GM18870 (cell line): ENCODE results near the gene RFXANK.
"Not testable (repeated sequence)": the region's sequence is repeated elsewhere in the genome, so short reads cannot be mapped to it uniquely, and the experiment has no call there.

ENCODE experiments used
- ATAC-seq: cut with Tn5 transposase; IDR thresholded peaks from one replicate; pipeline ENCODE4 v1.9.1; 2021; ENCODE audit warnings: moderate library complexity; ENCODE audit not compliant: unreplicated experiment

The RFXANK gene

DNA sequence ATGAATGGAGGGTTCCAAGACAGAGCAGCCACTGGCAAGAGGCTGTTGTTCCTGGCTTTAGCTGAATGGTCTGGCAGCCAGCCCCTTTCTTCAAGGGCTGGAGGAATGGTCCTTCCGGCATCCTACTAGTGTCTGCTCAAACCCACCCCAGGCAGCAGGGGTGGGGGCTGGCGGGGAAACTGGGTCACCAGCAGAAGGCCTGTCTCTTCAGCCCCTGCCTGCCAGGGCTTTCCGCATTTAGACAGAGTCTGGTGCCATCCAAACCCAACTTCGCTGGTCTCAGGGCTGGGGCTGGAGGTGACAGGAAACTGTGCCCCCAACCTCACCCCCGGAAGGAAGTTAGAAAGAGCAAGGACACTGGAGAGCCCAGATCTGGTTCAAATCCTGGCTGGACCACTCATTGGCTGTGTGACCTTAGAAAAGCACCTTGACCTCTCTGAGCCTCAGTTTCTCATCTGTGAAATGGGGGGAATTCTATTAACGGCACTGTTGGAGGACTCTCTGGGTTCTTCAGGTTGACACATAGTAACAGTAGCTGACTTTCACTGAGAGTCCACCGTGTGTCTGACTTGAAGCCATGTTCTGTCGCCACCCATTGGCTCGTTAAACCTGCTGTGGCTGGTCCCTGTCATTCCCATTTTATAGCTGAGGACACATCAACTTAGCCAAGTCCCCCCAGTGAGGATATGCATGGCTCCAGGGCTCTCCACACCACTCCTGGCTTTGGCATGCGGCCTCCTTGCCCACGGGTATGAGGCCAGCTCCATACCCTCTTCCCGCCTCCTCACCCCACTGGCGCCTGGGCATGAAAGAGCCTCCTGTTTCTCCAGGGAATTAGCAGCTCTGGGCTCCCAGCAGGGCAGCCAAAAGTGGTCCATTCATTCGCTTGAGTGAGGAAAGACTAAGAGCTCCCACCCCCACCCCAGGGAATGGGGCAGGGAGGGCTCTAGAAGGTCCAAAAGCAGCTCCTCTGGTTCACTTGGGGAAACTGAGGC, 13.7 kb downstream of the RFXANK start:
- no peak for ATAC-seq

DNA sequence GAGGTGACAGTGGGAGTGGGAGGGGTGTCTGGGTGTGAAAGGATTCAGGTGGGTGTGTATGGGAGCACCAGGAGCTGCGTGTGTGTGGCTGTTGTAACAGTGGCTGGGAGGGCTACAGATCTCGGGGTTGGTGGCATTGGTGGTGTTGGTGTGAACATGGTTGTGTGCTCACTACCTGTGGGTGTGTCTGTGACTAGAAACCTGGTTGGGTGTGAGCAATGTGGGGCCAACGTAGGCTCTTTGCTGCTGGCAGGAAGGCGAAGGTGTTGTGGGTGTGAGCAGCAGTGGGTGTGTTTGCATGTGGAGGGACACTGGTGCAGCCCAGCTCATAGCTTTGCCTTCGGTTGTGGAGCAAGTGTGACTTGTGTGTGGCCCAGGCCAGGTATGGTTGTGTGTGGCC, 14.9 kb downstream of the RFXANK start:
- no peak for ATAC-seq

DNA sequence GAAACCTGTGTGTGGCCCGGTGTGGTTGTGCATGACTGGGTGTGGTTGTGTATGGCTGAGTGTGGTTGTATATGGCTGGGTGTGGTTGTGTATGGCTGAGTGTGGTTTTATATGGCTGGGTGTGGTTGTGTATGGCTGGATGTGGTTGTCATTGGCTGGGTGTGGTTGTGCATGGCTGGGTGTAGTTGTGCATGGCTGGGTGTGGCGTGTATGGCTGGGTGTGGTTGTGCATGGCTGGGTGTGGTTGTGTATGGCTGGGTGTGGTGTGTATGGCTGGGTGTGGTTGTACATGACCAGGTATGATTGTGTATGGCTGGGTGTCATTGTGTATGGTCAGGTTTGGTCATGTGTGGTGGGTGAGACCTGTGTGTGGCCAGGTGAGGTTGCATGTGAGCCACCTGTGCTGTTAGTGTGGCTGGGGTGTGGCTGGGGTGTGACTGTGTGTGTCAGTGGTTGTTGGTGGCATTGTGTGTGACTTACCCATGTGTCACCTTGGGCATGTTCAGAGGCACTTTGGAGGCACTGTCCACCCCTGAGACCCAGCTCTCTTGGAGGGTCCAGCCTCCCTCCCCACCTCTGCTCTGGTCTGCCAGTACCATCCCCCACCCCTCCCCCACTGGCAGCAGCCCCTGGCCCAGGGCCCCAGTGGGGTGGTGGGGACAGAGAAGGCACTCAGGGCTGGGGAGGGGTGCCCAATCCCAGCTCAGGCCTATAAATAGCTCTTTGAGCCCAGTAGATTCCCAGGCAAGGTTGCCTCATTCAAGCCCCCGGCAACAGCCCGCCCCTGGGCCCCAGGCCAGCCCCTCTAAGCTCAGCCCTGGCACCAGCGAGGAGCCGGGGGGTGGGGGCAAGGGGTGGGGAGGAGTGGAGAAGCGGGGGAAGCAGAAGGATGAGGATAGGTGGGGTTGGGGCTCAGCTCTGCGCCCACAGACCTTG, 15.8 kb downstream of the RFXANK start:
- no peak for ATAC-seq

DNA sequence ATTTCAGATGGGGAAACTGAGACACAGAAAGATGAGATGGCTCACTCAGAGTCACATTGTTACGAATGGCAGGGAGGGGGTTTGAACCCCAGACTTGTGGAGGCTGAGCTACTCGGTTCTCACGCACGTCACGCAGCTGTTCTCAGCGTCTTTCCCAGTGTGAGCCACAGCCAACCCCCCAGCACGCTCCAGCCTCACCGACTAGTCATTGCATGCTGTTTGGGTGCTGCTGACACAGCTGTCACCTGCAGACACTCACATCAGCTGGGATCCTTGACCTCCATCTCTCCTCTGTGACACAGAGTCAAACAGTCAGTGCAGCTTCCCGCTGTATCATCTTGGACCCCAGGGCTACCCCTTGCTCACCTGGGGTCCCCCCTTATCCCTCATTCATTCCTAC, 17.3 kb downstream of the RFXANK start:
- no peak for ATAC-seq

DNA sequence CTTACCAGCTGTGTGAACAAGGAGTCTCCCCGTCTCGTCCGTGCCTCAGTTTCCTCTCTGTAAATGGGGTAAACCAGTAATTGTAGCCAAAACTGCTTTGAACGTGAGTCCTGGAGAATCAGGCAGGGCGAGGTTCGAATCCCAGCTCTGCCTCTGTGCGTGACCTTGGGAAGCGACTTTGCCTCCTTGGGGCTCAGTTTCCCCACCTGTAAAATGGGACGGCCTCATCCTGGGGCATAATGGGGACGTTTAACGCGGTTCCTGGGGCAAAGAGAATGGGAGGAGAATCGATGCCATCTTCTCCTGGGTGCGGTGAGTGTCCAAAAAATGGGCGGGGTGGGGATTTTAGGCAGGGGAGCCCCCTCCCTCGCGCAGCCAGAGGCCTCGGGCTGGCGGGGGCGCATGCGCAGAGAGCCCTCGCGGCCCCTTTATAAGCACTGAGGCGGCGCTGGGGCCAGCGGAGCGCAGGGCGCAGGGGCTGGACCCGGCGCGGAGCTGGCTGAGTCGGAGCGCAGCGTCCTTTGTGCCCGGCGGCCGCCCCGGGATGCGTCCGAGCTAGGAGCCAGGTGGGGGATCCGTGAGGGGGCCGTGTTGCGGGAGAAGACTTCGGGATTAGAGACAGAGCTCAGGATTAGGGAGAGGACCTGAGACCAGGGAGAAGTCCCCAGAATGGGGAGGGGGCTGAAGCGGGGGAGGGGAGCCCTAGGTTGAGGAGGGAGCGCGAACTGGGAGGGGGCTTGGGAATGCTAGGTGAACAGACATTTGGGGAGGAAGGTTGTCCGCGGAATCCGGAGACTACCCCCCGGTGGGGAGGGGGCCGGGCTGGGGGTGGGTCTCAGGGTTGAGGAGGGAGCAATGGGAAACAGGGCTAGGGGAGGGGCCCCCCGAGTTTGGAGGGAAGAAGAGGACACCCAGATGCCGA, 19.7 kb downstream of the RFXANK start, which contains the start of gene NCAN:
Gene NCAN, plus strand, starts transcription at position 460 of the 922 bp plus-strand sequence. CDS start 4,996 bp downstream, outside the sequence.
- no peak for ATAC-seq

DNA sequence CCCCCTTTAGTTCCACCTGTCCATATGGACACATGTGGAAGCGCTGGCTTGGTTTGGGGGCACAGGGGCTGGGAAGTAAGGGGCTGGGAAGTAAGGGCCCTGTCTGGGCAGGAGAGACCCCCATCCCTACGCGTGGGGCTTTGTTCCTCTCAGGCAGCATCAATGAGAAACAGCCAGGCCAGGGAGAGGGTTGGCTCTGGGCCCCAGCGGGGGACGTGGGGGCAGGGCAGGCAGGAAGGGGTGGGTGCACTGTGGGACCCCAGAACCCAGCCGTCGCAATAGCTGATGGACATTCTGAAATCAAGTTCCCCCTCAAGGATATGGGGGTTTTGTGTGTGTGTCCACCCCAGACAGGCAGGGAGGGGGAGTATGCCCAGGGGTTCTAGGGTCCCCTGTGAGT, 20.9 kb downstream of the RFXANK start:
- no peak for ATAC-seq

DNA sequence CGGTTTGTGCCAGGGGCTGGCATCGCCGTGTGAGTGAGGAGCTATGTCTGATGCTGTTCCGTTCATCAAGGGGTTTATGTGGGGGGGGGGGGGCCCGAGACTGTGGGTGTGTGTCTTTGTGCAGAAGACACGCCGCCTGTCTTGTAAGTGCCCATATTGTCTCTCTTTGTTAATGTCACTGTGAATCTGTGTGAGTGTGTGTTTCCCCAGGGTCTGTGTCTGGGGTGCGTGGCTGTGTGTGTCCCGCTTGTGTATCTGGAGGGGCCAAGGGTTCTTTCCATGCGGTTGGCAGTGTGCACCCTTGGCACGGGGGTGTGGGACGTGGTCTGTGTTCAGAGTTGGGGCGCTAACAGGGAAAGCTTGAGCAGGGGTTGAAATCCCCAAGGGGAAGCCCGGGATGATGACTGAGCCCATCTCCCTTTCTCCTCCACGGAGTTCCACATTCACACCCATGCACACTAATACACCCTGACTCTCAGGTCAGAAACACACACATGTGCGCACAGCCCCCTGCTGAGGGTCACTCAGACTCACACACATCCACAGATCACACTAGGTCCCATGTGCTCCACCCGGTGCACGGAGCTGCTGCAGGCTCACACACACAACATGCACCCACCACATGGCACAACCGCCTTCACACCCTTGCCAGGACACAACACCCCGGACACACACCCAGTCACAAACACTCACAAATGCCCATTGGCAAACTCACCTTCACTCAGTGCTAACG, 21.5 kb downstream of the RFXANK start:
- no peak for ATAC-seq

DNA sequence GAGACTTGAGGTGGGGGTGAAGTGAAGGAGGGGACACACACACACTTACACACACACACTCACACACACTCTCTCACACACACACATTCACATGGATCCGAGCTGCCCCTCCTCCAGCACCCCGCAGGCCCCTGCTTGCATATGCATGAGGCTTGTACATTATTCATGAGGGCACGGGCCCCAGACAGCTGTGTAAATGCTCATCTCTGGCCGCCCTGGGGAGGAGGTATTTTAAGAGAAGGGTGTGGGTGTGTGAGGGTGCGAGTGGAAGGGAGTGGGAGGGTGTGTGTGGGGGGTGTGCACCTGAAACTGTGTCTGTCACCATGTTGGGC, 22.1 kb downstream of the RFXANK start:
- ATAC-seq, result no peak

DNA sequence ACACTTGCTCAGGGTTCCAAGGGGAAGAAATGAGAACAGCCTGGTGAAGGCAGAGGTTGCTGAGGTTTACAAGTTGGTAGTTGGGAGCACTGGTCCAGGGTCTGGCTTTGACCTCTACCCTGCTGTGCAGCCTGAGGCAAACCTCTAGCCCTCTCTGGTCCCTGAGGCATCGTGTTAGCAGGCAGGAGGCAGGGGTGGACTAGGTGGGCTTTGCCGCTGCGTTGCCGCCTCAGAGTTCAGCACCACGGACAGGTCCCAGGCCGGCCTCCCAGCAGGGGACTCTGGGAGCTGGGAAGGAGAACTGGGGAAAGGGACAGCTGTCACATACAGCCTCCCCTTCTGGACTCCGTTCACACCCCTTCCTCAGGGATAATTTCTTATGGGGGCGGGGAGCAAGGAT, 22.8 kb downstream of the RFXANK start:
- no peak for ATAC-seq

DNA sequence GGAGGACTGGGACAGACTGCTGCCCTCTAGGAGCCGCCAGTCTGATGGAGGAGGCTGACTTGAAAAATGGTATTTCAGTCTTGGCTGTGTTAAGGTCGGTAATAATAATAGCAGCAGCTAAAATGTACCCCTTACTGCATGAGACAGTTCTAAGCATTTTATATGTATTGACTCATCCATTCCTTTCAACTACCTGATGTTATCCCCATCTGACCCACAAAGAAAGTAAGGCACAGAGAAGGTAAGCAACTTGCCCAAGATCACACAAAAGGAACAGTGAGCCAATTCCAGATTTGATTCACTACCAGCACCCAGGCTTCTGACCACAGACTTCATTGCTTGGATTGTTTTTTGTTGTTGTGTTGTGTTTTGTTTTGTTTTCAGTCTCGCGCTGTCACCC, 23.7 kb downstream of the RFXANK start:
- no peak for ATAC-seq

DNA sequence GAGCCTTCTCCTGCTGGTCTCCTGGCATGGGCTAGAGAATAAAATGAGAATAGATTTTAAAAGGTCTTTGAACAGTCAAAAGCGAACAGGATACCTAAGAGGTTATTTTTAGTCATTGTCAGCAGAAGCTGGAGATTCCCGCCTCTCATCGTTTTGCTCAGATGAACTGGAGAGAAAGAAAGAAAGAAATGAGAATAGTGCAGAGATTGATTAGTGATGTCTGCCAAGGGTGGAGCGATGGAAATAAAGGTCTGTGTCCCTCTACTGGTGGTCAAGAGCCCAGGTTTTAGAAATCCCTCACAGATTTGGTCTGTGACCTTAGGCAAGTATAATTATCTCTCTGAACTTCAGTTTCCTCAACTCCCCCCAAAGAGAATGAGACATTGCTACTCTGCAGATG, 25.0 kb downstream of the RFXANK start:
- ATAC-seq, result no peak

DNA sequence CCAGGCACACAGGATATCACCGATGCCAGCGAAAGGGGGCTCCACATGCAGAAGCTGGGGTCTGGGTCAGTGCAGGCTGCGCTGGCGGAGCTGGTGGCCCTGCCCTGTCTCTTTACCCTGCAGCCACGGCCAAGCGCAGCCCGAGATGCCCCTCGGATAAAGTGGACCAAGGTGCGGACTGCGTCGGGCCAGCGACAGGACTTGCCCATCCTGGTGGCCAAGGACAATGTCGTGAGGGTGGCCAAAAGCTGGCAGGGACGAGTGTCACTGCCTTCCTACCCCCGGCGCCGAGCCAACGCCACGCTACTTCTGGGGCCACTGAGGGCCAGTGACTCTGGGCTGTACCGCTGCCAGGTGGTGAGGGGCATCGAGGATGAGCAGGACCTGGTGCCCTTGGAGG, 26.9 kb downstream of the RFXANK start:
- ATAC-seq, result no peak

DNA sequence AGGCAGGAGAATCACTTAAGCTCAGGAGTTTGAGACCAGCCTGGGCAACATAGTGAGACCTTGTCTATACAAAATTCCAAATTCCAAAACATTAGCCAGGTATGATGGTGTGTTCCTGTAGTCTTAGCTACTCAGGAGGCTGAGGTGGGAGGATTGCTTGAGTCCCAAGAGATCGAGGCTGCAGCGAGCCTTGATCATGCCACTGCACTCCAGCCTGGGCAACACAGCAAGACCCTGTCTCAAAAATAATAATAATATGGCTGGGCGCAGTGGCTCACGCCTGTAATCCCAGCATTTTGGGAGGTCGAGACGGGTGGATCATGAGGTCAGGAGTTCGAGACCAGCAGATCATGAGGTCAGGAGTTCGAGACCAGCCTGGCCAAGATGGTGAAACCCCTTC, 28.9 kb downstream of the RFXANK start:
- ATAC-seq, result not testable (repeated sequence)

DNA sequence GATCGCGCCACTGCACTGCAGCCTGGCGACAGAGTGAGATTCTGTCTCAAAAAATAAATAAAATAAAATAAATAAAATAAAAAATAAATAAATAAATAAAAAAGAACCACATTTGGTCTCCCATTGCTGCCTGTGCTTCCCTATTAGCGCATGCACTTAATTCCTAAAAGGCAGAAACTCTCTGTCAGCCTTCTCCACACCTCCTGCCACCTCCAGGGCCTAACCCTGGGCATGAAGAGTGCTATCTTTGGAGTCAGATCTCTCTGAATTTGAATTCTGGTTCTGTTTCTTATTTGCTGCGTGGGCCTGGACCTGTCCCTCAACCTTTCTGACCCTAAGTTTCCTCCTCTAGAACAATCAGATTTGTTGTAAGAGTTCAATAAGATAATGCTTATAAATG, 31.0 kb downstream of the RFXANK start:
- no peak for ATAC-seq

DNA sequence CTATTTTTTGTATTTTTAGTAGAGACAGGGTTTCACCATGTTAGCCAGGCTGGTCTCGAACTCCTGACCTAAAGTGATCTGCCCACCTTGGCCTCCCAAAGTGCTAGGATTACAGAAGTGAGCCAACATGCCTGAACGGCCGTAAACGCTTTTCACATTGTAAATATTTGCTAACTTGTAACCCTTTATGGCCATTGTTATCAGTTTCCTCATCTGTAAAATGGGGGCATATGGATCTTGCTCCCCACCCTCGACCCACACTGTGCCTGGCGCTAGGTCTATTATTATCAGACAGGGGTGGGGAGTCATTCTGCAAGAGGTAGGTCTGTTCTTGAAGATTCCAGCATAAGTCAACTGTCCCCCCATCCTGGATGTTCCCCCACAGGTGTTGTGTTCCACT, 31.6 kb downstream of the RFXANK start:
- no peak for ATAC-seq

DNA sequence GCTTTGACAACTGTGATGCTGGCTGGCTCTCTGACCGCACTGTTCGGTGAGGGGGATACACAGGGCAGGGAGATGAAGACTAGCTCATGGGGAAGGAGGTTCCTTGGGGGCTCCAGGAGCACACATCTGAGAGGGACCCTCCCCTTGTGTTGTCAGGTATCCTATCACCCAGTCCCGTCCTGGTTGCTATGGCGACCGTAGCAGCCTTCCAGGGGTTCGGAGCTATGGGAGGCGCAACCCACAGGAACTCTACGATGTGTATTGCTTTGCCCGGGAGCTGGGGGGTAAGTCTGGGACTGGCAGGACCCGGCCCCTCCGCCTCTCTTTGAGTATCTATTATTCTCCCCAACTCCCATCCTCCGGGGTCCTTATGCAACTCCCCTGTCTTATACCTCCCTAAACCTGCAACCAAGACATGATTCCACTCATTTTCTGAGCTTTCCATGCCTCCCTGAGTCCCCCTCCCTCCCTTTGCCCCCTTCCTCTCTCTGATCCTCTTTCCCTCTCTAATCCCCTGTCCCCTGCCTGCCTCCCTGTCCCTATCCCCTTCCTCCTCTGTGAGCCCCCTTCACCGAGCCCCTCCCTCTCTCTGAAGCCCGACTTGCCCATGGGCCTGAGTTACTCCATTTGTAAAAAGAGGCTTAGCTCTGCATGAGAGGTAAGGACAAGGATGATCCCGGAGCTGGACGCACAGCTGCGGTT, 32.2 kb downstream of the RFXANK start:
- ATAC-seq, result no peak

DNA sequence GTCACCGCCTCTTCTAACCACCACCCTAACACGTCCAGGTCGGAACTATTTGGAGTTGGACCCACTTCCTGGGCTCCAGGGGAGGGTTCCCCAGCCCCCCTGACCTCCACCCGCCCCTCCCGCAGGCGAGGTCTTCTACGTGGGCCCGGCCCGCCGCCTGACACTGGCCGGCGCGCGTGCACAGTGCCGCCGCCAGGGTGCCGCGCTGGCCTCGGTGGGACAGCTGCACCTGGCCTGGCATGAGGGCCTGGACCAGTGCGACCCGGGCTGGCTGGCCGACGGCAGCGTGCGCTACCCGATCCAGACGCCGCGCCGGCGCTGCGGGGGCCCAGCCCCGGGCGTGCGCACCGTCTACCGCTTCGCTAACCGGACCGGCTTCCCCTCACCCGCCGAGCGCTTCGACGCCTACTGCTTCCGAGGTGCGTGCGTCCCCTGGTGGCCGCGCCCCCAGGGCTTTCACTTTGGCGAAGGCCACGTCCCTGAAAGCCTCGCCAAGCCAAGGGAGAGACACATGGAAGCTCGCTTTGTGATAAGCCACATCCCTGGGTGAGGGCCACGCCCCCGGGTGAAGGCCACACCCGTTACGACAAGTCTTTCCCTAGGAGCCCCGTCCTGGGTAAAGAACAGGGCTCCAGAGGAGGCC, 32.9 kb downstream of the RFXANK start:
- ATAC-seq, result no peak

DNA sequence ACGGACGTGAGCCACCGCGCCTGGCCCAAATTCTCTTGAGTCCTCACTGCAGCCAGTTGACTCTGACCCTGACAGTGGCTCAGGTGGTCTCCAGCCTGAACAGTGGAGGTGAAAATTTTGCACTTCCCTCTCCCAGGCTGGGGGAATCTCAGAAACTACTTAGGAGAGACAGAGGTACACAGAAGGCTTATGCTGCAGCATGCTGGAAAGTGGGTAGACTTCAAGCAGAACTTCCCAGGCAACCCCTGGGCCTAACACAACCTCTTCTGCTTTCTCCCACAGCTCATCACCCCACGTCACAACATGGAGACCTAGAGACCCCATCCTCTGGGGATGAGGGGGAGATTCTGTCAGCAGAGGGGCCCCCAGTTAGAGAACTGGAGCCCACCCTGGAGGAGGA, 34.1 kb downstream of the RFXANK start:
- no peak for ATAC-seq

DNA sequence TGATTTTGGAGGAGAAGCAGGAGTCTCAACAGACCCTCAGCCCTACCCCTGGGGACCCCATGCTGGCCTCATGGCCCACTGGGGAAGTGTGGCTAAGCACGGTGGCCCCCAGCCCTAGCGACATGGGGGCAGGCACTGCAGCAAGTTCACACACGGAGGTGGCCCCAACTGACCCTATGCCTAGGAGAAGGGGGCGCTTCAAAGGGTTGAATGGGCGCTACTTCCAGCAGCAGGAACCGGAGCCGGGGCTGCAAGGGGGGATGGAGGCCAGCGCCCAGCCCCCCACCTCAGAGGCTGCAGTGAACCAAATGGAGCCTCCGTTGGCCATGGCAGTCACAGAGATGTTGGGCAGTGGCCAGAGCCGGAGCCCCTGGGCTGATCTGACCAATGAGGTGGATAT, 34.6 kb downstream of the RFXANK start:
- ATAC-seq, result no peak
